ENCODE results near the gene CCDC30. TPM values are rescaled to one million over a fixed set of nuclear protein-coding genes. Genes with fewer than 3 reads are reported as not detected.

Gene CCDC30
- total RNA-seq, 4 donors from 2014 or later, result 0.38 to 2.2 (median 1.0) TPM

- intact Hi-C loops (cut with DNase I; ENCODE audit: low total_unique reads), result no loop called here
Observed at GRCh38 chr1:42686418-42686817, 223.3 kb downstream of the CCDC30 start.

DNA sequence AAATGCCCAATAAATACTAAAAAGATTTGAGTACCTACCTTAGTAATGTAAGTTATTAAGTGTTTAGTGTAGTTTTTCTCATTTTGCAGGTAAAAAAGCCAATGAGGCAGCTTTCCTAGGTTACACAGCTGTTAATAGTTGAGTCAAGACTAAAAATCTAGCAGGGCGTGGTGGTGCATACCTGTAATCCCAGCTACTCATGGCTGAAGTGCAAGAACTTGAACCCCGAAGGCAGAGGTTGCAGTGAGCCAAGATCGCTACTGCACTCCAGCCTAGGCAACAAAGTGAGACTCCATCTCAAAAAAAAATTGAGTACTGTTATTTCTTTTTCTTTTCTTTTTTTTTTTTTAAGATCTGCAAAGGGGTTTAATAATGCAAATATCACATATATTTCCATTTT lies 226.8 kb downstream of the CCDC30 start:
- 58 to 77% methylated on average over 3 of the region's 3 CpGs for WGBS, 2 donors
- intact Hi-C loops (cut with DNase I; ENCODE audit: low total_unique reads), result no loop called here
- DNase-seq (ENCODE audit: low spot score in 2 of 2), result no peak
- TF ChIP-seq POLR2A (IDR thresholded peaks at IDR 0.05) (no peak), CTCF (IDR thresholded peaks at IDR 0.05) (no peak)
- no peak overlapping the region for H3K4me3 ChIP-seq (ENCODE audit: low read depth, poor library complexity, severe bottlenecking)

More at GRCh38 chr1:42686418-42686817, 223.3 kb downstream of the CCDC30 start:
- no peak overlapping the region for H3K4me3 ChIP-seq (ENCODE audit: low read depth, poor library complexity, severe bottlenecking)
- DNase-seq (ENCODE audit: low spot score in 2 of 2), result no peak
- 71 to 77% methylated on average over 4 of the region's 4 CpGs for WGBS, 2 donors
- TF ChIP-seq CTCF (IDR thresholded peaks at IDR 0.05) (no peak), POLR2A (IDR thresholded peaks at IDR 0.05) (no peak)

GRCh38 chr1:42690477-42691156 lies 227.5 kb downstream of the CCDC30 start:
- intact Hi-C loops (cut with DNase I; ENCODE audit: low total_unique reads), result no loop called here
- no peak overlapping the region for H3K4me3 ChIP-seq (ENCODE audit: low read depth, poor library complexity, severe bottlenecking)
- 81 to 83% methylated on average over 1 of the region's 1 CpG for WGBS, 2 donors
- no peak for TF ChIP-seq CTCF (IDR thresholded peaks at IDR 0.05)
- no peak for TF ChIP-seq POLR2A (IDR thresholded peaks at IDR 0.05)
- no peak for DNase-seq (ENCODE audit: low spot score in 2 of 2)

- no peak overlapping the region for H3K4me3 ChIP-seq (ENCODE audit: low read depth, poor library complexity, severe bottlenecking)
- TF ChIP-seq POLR2A (IDR thresholded peaks at IDR 0.05) (no peak), CTCF (IDR thresholded peaks at IDR 0.05) (no peak)
- intact Hi-C loops (cut with DNase I; ENCODE audit: low total_unique reads), result no loop called here
- no peak for DNase-seq (ENCODE audit: low spot score in 2 of 2)
- WGBS, 2 donors, result 70 to 79% methylated on average over 4 of the region's 4 CpGs
Observed at GRCh38 chr1:42691157-42691498, 228.0 kb downstream of the CCDC30 start.

DNA sequence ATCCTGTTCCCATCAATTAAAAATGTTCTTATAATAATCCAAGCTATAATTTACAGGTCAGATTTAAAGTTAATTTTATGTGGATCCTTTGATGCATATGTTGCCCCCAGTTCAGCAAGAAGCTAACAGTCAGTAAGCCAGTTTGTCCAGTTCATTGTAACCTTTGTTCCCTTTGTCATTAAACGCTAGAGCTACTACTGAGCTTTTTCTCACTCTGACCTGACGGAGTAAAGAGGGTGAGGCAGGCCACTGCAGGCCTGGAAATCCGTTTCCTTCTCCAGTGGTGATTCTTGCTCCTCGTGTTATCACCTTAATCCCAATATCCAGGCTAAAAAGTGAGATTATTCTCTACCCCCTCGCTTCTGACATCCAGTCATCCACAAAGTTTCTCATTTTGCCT lies 229.4 kb downstream of the CCDC30 start:
- TF ChIP-seq CTCF (IDR thresholded peaks at IDR 0.05), result no peak
- TF ChIP-seq POLR2A (IDR thresholded peaks at IDR 0.05), result no peak
- H3K4me3 ChIP-seq (ENCODE audit: low read depth, poor library complexity, severe bottlenecking), result no peak overlapping the region
- intact Hi-C loops (cut with DNase I; ENCODE audit: low total_unique reads), result no loop called here
- DNase-seq (ENCODE audit: low spot score in 2 of 2), result no peak
- WGBS, 2 donors, result 39 to 57% methylated on average over 5 of the region's 5 CpGs

- DNase-seq (ENCODE audit: low spot score in 2 of 2), result no peak
- intact Hi-C loops (cut with DNase I; ENCODE audit: low total_unique reads), result no loop called here
- WGBS, 2 donors, result 65 to 67% methylated on average over 2 of the region's 2 CpGs
- TF ChIP-seq CTCF (IDR thresholded peaks at IDR 0.05), result no peak
- no peak for TF ChIP-seq POLR2A (IDR thresholded peaks at IDR 0.05)
- no peak overlapping the region for H3K4me3 ChIP-seq (ENCODE audit: low read depth, poor library complexity, severe bottlenecking)
Observed at GRCh38 chr1:42692911-42693310, 229.8 kb downstream of the CCDC30 start.
